GM19452 (cell line): ENCODE measurements around the gene ANKRD26.
"Not testable (repeated sequence)": the region's sequence is repeated elsewhere in the genome, so short reads cannot be mapped to it uniquely, and the experiment has no call there.

ENCODE experiments used
- ATAC-seq: cut with Tn5 transposase; IDR thresholded peaks from one replicate; pipeline ENCODE4 v1.9.1; 2021; ENCODE audit not compliant: unreplicated experiment

The ANKRD26 gene

DNA sequence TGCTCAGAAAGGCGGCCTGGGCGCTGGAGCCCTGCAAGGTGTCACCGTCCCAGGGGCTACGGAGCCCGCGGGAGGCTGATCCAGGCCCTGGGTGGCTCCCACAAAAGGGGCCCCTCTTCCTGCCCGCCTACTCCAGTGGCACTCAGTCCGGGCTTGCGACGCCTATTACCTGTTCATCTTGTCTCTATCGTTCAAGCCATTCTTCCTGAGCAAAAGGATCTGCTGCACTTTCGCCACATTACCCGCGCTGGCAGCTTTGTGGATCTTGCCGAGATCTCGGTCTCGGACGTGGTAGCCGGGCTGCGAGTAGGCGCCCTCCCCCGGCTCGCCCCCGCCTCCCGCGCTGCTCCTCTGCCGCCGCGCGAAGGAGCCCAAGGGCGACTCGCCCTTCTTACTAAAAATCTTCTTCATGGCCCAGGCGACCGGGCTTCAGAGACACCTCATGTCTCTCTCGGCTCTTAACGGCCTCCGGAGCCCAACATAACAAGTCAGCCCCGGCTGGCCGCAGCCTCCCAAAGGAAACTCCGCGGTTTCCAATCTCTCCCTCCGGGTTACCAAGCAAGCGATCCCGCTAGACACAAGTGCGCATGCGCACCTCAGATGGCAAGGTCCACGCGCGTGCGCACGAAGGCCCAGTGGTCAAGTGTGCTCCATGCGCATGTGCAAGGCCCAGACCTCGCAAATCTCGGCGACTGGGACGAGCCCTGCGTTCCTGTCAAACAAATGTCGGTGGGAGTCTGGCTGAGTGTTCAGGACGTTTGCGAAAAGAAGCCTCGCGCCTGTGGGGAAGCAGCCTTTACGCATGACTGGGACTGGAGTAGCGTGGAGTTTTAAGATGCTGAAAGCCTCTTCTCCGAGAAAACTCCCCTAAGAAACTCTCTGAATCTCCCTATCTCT, at the start of gene ANKRD26:
TSS of gene ANKRD26 (minus strand) at position 579 of the 897 bp plus-strand sequence. CDS start at position 411, 168 bp downstream.
- ATAC-seq, result peak; percentile 75

DNA sequence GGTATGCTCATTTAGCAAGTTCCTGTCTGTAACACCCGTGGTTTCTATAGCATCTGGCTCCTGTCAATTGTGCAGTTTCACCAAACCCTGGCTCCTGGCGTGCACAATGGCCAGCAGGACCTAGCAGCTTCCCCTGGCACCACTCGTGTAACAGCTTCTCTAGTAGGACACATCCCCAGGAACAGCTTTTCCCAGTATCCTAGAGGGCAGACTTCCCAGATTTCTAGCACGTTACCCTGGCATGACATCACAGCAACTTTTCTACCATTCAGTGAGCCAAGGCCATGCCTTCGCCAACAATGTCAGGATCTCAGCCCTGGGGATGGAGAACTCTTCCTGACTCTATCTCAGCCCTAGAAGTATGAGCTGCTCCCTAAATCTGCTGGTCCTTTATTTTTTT, 47.4 kb upstream of the ANKRD26 start:
- ATAC-seq, result no peak

DNA sequence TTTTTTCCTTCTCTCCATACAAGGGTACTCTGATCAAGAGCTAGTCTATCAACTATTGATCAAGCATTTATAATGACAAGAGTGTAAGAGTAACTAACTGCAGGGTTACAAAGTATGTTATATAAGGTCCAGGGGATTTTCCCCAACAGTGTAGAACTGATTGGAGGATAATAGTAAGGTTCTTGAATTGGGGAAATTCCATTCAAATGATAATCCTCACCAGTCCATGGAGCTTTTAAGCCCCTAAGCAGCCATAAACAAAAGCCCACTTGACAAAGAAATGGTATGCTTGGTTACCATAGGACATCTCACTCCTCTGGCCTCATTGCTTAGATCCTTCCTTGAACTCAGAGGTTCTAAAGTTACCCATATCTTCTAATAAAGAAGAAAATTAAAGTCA, 45.6 kb upstream of the ANKRD26 start:
- ATAC-seq, result no peak

DNA sequence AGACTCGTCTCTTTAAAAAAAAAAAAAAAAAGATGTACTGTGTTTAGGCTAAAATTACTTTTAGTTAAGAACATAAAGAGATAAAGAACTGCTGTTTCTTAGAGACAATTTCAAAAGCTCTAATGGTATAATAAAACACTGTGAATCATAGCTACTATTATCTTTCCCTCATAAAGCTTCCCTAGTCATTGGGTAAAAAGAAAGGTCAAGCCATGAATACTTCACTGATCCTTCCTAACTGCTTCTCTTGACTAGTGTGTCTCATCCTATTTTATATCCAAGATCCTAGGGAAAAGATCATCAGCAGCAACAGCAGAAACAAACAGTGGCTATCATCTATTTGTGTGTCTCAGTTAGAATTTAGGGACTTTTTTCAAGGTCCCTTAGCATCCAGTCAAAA, 43.4 kb upstream of the ANKRD26 start:
- ATAC-seq, result no peak

DNA sequence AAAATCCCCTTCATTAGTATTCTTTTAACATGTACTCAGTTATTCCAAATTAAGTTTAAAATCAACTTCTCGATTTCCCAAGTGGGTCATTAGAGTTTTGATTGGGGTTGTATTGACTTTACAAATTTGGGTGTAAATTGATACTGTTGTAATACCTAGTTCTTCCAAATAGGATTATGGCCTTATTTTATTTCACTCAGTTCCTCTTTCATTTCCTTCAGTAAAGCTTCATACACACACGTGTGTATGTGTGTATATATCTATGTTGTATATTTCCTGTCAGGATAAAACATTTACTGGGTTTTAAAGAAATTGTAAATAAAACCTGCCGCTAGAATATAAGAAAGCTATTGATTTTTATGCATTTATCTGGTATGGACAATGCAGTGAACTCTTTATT, 38.0 kb upstream of the ANKRD26 start:
- no peak for ATAC-seq

DNA sequence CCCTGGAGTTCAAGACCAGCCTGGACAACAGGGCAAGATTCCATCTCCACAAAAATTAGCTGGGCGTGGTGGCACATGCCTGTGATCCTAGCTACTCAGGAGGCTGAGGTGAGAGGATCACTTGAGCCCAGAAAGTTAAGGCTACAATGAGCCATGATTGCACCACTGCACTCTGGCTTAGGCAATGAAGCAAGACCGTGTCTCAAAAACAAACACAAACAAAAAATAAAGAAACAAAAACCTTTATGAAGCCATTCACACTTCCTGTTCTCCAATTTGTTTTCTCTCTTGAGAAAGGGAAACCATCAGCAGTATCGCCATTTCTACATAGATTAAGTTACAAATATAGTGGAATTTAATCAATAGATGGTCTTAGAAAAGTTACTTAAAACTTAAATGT, 34.1 kb upstream of the ANKRD26 start:
- no peak for ATAC-seq

DNA sequence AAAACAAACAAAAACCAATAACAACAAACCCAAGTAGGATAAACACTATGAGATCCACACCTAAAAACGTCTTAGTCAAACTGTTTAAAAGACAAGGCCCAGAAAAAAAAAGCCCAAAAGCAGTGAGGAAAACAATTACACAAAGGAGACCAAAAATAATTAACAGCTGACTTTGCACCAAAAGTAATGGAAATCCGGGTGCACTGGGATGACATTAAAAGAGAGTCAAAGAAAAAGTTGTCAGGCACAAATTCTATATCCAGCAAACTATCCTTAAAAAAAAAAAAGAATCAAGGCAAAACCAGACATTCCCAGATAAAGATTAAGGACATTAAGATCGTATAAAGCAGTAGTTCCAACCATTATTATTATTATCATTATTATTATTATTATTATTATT, 7.9 kb upstream of the ANKRD26 start:
- ATAC-seq, result no peak

DNA sequence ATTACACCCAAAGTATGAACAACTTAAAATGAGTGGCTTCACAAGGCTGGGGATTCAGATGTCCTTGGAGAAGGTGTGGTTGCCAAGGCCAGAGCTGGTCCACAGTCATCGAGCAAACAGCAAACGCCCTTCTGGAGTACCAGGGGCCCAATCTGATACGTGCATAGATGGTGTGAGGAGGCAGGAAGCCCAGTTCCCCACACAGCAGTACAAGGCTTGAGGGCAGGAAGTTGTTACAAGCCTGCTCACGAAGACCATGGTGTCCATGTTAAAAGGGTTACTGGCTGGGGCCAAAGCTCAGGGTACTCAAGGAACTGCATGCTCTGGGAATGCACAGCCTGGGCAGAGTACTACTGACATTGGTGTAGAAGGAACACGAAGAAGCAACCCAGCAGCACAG, 4.6 kb upstream of the ANKRD26 start:
- no peak for ATAC-seq

DNA sequence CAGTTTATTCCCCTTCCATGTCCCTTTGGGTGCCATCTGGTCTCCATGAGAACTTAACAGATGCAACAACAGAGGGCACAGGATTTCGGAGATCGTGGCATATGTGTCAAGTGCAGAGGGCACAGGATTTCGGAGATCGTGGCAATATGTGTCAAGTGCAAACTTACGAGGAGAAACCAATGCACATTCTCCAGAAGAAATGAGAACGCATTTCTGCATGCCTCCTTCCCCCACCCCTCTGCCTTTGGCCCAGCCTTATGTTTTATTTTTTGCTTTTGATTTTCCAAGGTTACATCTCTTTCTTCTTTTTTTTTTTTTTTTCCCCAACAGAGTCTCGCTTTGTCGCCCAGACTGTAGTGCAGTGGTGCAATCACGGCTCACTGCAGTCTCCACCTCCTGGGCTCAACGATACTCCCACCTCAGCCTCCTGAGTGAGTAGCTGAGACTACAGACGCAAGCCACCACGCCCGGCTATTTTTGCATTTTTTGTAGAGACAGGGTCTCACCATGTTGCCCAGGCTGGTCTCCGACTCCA, 586 bp upstream of the ANKRD26 start:
- peak; percentile 11 for ATAC-seq

DNA sequence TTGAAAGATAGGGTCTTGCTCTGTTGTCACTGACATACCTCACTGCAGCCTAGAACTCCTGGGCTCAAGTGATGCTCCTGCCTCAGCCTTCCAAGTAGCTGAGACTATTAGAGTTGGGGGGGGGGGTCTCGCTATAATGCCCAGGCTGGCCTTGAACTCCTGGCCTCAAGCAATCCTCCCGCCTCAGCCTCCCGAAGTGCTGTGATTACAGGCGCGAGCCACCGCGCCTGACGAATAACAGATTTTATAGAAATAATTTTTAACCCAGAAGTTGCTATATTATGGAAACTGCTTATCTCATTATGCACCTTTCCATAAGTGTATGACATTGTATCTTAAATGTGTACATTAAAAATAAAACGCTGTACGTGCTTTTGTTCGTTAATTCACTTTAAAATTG, 846 bp downstream of the ANKRD26 start:
- no peak for ATAC-seq

DNA sequence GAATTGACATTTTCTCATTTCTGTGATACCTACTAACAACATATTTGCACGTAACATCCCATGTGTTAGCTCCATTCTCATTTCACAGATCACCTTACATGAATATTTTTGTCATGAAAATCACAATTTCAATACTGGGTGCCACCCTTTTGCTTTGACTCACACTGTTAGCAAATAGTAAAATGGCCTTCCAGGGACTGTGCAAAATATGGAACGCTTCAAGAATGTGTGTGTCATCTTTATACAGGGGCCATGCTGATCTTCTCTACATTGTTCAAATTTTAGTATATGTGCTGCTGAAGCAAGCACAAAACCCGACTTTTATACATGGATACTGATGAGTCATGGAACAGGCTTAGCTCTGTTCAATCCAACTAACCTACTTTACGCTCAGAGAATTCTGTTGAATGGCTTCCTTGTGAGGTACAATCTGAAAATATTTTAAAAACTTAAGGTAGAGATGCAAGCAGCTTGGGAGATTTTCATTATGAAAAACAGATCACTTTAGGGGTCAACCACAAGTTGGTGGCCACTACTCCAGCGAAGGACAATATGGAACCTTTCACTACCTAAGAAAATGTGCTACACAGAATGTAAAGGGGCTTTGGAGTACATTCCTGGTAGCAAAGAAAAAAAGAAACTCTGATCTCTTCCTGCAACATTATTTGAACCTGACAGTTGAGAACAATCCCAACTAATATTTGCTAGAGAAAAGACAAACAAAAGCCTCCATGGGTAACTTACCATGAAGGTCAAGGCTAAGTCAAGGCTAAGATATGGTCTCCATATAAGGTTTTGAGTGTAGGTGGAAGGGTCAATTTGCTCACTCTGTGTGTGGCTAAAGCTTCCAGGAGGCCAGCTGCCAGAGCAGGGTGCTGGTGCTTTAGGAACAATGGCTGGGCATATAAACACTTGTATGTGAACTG, 11.9 kb downstream of the ANKRD26 start:
- ATAC-seq, result no peak

DNA sequence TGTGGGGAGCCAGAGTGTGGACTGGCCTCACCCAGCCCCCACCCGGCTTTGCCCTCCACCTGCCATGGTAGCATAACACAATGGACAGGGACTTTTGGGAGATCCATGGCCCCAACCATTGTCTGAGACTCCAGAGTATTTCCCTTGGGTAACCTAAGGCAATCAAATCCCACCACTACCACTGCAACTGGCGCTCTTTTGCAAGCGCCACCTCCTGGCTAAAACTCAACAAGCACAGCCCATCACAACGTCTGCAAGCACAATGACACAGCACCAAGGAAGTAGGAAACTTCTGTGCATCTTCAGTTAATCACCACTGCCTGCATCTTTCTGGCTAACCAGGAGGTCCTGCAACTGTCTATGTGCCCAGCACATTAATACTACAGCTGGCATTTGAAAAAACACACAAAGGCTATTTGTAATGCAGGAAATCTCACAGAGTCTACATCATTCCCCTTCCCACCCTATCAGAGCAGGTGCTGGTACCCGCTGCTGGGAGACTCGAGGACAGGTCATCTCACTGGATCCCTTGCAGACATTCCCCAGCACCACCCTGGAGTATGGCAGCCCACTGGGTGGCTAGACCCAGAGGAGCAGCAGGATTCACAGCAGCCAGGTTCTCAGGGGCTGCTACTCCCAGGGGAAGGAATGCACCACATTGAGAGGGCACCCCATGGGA, 27.7 kb downstream of the ANKRD26 start:
- ATAC-seq, result no peak

DNA sequence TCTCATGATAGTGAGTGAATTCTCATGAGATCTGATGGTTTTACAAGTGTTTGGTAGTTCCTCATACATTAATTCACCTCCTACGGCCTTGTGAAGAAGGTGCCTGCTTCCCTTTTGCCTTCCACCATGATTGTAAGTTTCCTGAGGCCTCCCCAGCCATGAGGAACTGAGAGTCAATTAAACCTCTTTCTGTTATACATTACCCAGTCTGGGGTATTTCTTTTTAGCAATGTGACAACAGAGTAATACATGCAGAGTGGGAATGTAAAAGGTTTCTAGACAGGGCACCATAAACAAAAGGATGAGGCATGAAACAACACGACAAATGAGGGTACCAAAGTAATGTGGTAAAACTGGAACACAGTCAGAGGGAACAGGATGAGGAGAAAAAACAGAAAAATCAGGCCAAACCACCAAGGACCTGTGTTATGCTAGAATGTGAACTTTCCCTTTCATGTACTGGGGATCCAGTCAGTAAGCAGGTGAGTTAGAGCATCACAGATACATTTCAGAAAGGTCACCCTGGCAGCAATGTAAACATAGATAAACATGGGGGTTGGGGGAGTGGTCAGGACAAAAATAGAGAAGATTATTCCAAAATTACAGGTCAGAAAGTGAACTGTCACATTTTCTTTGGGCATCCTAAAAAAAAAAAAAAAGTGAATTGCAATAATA, 31.9 kb downstream of the ANKRD26 start:
- no peak for ATAC-seq

DNA sequence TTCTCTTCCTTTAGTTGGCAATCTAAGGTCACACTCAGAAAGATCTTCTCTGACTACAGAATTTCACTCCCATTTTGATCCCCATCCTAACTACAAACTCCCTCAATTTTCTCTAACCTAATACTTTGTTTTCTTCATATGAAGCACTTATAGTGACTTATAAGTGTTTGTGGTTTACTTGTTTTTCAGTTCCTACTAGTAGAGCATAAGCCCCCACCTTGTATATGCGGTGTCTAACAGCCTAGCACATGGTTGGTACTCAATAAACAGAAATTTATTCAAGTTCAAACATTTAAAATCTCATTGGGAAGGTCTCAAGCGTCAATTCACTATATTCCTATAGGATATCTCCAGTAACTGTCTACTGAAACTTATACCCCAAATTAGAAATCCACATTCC, 35.2 kb downstream of the ANKRD26 start:
- ATAC-seq, result no peak

DNA sequence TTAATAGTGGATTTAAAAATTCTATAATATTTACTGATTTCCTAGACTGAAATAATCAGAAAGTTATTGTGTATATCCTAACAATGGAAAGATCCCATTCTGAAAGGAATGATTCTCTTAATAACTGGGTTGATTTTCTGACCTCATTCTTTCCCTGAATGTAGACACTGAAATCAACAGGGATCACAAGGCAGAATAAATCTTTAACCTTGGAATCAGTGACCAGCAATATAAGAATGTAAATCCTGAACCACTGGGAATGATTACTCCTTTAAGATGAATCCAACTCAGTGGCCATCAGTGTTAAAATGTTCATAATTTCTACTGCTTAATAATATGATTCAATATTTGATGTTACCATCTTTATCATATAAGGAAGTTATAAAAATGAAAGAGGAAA, 47.6 kb downstream of the ANKRD26 start:
- no peak for ATAC-seq

DNA sequence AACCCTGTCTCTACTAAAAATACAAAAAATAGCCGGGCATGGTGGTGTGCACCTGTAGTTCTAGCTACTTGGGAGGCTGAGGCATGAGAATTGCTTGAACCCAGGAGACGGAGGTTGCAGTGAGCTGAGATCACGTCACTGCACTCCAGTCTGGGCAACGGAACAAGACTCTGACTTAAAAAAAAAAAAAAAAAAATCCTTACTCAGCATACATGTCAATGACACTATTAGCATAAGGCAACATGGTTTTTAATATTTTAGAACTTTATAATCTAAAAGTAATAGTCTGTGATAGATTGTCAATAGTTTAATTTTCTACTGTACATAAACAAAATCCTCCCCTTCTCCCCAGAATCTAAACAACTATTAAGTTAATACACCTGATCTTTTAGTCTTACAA, 55.0 kb downstream of the ANKRD26 start:
- ATAC-seq, result not testable (repeated sequence)

DNA sequence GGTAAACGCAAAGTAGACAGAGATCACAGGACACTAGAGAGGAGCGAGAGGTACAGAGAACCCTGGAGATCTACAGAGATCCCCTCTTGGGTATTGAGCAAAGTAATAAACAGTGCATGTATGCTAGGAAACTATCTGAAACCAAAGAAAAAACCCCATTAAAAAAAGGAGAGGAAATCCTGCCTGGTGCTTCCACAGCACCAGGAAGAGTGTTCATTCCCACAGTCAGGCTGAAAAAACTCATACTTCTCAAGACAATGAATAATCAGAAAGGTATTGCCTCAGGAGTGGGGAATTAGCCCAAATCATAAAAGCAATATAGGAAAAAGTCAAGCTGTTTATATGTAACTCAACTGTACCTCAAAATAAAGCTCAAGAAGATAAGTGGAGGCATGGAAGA, 59.1 kb downstream of the ANKRD26 start:
- no peak for ATAC-seq

DNA sequence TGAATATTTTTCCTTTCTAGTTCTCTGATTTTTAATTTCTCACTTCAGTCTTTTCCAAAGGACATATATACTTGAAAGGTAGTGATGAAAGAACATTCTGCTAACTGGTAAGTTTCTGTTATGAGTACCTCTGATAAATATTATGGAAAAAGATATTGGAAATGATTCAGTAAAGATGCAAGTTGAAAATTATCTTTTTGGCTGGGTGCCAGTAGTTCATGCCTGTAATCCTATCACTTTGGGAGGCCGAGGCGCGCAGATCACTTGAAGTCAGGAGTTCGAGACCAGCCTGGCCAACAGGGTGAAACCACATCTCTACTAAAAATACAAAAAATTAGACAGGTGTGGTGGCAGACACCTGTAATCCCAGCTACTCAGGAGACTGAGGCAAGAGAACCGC, 62.1 kb downstream of the ANKRD26 start:
- no peak for ATAC-seq

DNA sequence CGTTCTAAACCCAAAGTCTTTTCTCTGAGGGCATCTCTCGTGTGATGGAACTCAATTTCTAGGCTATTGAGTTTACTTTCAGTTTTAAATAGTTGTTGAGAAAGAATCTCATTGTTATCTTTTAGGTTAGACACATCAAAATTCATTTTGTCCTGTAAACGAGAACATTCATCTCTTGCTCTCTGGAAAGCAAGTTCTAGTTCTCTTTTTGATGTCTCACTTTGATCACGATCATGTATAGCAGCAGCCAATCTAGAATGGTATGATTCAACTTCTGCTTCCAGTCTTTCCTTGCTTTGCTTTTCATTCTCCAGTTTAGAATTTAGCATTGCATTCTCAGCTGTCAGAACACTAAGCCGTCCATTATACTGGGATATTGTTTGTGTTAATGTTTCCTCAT, 65.1 kb downstream of the ANKRD26 start:
- ATAC-seq, result no peak

DNA sequence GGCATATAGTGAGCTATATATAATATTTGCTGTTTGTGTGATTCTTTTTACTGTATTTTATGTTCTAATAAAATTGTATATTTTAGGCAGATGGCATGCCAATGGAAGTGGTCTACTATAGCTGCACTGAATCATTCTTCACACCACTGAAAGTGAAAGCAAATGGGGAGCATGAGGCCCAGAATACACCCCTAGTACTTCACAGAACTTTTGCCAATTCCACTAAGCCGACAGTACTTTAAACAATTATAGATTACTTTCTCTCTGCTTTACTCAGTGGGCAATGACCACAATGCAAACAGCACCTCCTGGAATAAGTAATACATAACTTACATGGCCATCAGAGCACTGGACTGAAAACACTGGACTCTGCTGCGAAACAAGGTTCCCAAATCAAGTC, 70.2 kb downstream of the ANKRD26 start:
- no peak for ATAC-seq

DNA sequence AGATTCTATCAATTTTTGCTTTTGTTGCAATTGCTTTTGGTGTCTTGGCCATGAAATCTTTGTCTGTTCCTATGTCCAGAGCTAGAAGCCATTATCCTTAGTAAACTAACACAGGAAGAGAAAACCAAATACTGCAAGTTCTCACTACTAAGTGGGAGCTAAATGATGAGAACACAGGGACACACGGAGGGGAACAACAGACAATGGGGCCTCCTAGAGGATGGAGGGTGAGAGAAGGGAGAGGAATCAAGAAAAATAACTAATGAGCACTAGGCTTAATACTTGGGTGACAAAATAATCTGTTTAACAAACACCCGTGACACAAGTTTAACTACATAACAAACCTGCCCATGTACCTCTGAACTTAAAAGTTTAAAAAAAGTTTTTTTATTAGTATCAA, 78.2 kb downstream of the ANKRD26 start:
- no peak for ATAC-seq
